ENCODE data around the gene IDUA.

IDUA gene

DNA sequence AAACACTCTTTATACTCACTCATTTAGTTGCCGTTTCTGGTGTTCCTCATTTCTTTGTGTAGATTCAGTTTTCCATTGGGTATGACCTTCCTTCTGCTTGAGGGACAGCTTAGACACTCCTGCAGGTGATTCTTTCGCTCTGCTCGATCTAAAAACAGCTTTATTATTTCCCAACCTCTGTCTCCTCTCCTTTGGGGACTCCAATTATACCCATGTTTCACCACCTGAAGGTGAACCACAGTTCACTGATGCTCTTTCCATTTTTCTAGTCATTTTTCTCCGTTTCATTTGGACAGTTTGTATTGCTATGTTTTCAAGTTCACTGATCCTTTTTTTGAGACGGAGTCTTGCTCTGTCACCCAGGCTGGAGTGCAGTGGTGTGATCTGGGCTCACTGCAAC lies 20.0 kb downstream of the IDUA start:
- FAIRE-seq (no peak), DNase-seq (ENCODE audit: insufficient read length, low spot score) (no peak)
- TF ChIP-seq SPI1 (IDR thresholded peaks at IDR 0.05; ENCODE audit: low read depth, low read length) (no peak), PAX5 (IDR thresholded peaks at IDR 0.05; ENCODE audit: insufficient read depth, low read length, severe bottlenecking) (no peak), TAF1 (IDR thresholded peaks at IDR 0.05; ENCODE audit: low read depth, low read length) (no peak), POLR2A (IDR thresholded peaks at IDR 0.05; ENCODE audit: low read depth, low read length) (no peak), POU2F2 (IDR thresholded peaks at IDR 0.05; ENCODE audit: low read depth, low read length) (no peak), POLR2AphosphoS5 (IDR thresholded peaks at IDR 0.05; ENCODE audit: low read depth, low read length) (no peak)

DNA sequence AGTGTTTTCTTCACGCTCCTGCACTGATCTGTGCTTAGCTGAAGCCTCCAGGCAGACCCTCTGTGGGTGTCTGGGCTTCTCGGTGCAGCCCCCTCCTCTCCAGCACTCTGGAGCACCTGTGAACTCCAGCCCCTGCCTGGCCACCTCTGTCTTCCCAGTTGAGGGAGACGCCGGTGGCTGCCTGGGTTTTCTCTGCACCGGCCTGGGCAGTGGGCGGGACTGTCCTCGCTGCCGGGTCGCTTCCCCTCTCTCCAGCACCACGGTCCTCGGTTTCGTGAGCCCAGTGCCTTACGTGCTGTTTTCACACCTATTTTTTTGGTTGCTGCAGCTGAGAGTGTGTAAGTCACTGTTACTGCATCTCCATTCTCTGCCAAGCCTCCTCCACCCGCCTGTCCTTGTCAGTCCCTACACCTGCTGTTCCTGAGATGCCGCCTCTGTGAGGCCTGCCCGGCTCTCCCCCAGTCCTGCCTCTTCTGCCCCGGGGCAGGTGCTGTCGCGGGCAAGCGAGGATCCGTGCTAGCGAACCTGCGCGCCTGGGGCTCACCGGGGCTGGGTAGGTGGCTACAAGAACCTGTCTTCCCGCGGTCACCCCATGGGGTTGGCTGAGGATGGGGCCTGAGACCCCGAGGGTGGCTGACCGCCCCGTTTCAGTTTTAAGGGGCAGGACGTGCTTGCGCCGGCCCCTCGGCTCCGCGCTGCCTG lies 22.1 kb downstream of the IDUA start:
- TF ChIP-seq PAX5 (IDR thresholded peaks at IDR 0.05; ENCODE audit: insufficient read depth, low read length, severe bottlenecking) (no peak), POLR2AphosphoS5 (IDR thresholded peaks at IDR 0.05; ENCODE audit: low read depth, low read length) (no peak), POLR2A (IDR thresholded peaks at IDR 0.05; ENCODE audit: low read depth, low read length) (no peak), SPI1 (IDR thresholded peaks at IDR 0.05; ENCODE audit: low read depth, low read length) (no peak), POU2F2 (IDR thresholded peaks at IDR 0.05; ENCODE audit: low read depth, low read length) (no peak), TAF1 (IDR thresholded peaks at IDR 0.05; ENCODE audit: low read depth, low read length) (no peak)
- FAIRE-seq (peak; percentile 61), DNase-seq (ENCODE audit: insufficient read length, low spot score) (no peak)

DNA sequence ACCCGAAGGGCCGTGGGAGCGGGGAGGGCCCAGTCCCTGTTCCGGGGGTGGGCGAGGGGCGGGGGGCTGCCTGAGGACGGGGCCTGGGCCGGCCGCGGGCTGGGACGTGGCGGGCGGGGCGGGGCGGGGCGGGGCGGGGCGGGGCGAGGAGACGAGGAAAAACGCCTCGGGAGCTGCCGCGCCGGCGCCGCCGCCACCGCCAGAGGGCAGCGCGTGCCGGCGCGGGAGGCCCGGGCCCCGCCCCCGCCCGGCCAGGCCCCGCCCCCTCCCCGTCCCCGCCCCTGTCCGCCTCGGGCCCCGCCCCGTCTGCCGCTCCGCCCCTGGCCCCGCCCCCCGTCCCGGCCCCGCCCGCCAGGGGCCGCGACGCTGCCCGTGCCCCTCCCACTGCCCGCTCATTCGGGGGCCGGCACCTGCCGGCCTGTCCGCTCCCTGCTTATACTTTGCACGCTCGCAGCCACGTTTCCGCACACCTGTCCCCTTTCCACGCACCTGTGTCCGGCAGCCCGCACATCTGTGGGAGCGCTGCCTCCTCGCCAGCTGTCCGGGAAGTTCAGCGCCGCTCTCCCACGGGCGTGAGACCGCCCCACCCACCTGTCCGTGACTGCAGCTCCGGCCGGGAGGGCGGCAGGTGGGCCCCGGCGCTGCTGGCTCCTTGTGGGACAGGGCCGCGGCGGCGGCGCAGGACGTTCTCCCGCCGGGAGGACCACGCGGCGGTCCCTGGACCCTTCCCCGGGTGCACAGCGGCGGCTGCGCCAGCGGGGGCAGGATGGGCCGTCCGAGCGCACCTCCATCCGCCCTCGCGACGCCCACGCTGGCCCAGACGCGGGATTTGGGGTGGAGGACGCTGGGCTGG lies 22.9 kb downstream of the IDUA start:
- FAIRE-seq = peak; percentile 84
- DNase-seq (ENCODE audit: insufficient read length, low spot score) = peak; percentile 78
- TF ChIP-seq PAX5 (IDR thresholded peaks at IDR 0.05; ENCODE audit: insufficient read depth, low read length, severe bottlenecking) = no peak

DNA sequence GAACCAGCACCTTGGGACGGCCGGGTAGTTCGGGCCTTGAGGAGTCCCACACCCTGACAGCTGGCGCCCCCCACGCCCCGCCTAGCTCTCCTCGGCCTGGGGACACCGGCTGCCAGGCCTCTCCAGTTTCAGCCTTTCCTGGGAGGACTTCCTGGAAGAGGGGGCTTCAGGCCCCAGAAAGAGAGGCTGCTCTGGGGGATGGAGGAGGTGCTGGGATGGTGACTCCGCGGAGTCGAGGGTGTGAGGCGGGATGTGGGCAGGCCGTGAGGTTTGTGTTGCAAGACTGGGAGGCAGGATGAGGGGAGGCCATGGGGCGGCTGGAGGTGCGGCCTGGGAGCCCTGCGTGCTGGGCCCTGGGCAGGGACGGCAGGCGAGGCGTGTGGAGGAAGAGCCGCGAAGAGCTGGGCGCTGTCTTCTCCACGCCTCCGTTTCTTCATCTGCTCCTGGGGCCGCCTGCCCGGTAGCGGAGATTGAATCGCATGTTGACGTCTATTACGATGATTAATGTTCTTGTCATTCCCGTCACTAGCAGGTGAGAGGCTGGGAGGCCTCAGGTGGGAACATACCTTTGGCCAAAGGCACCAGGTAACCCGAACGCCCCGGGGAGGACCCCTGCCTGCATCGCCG lies 23.7 kb downstream of the IDUA start:
- DNase-seq (ENCODE audit: insufficient read length, low spot score) (no peak), FAIRE-seq (peak; percentile 13)
- TF ChIP-seq PAX5 (IDR thresholded peaks at IDR 0.05; ENCODE audit: insufficient read depth, low read length, severe bottlenecking) (no peak), POLR2AphosphoS5 (IDR thresholded peaks at IDR 0.05; ENCODE audit: low read depth, low read length) (no peak)

DNA sequence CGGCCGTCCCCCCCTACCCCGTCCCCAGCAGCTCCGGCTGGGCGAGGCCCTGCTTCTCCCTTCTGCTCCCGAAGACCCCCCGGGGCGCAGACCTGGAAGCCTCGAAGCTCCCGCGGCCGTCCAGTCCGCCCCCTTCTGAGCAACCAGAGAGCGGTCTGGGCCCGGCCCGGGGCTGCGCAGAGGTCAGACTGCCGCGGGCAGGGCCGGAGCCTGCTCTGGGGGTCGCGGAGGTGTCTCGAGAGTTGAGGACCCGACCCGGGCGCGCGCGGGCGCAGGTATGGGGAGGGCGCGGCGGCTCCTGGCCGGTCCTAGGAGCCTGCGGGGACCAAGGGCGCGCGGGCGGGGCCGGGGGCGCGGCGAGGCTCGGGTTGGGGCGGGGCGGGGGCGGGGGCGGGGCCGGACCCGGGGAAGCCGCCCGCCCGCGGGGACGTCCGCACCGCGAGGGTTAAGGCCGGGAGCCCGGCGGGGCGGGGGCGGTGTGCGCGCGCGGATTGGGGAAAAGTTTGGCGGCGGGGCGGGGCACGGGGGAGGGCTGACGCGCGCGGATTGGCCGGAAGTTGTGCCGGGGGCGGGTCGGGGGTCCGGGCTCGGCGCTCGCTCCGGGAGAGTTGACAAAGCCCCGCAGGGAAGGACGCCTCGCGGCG lies 24.3 kb downstream of the IDUA start, which contains the start of gene FGFRL1:
Gene FGFRL1 (plus strand): TSS at position 605 of the 644 bp plus-strand sequence. CDS start 860 bp downstream, outside the sequence.
- DNase-seq (ENCODE audit: insufficient read length, low spot score) (peak; percentile 90), FAIRE-seq (peak; percentile 16)
- TF ChIP-seq SPI1 (IDR thresholded peaks at IDR 0.05; ENCODE audit: low read depth, low read length) = no peak
- no peak for TF ChIP-seq POU2F2 (IDR thresholded peaks at IDR 0.05; ENCODE audit: low read depth, low read length)
- no peak for TF ChIP-seq PAX5 (IDR thresholded peaks at IDR 0.05; ENCODE audit: insufficient read depth, low read length, severe bottlenecking)
- TF ChIP-seq POLR2AphosphoS5 (IDR thresholded peaks at IDR 0.05; ENCODE audit: low read depth, low read length) = no peak
- TF ChIP-seq TAF1 (IDR thresholded peaks at IDR 0.05; ENCODE audit: low read depth, low read length) = no peak
- TF ChIP-seq POLR2A (IDR thresholded peaks at IDR 0.05; ENCODE audit: low read depth, low read length) = no peak

DNA sequence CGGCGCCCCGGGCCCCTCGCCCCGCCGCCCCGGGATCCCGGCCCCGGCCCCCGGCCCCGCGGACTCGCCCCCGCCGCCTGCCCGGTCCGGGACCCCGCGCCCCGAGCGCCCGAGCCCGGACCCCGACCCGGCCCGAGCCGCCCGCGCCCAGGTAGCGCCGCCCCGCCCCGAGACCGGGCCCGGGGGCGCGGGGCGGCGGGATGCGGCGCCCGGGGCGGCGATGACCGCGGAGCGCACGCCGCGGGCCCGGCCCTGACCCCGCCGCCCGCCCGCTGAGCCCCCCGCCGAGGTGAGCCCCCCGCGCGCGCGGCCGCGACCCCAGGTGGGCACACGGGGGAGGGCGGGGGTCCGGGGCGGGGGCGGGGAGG lies 24.8 kb downstream of the IDUA start:
- FAIRE-seq (no peak), DNase-seq (ENCODE audit: insufficient read length, low spot score) (no peak)
- TF ChIP-seq TAF1 (IDR thresholded peaks at IDR 0.05; ENCODE audit: low read depth, low read length) (no peak), SPI1 (IDR thresholded peaks at IDR 0.05; ENCODE audit: low read depth, low read length) (no peak), PAX5 (IDR thresholded peaks at IDR 0.05; ENCODE audit: insufficient read depth, low read length, severe bottlenecking) (no peak)

DNA sequence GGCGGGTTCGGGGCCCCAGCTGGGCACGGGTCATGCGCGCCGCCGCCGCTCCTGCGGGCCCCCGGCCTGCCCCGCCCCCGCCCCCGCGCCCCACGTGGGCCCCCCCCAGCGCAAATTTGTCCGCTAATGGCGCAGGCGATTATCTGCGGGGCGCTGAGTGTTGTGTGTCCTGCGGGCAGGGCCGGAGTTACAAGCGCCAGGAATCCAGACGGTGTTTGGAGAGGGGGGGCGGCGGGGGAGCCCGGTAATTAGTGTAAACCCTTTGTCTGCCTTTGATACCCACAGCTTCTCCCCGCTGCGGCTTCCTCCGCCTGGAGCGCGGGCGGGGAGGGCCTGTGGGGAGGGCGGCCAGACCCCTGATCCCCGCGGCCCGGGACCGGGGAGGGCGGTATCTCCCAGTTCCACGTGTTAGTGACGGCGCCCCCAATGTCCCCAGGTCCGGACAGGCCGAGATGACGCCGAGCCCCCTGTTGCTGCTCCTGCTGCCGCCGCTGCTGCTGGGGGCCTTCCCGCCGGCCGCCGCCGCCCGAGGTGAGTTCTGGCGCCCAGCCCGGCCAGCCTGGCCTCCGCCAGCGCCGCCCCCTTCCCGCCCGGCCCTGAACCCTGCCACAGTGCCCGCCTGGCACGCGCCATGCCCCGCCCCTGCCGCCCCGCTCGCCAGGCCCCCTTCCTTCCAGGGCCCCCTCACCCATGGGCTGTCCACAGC lies 25.3 kb downstream of the IDUA start:
- DNase-seq (ENCODE audit: insufficient read length, low spot score) (no peak), FAIRE-seq (no peak)
- TF ChIP-seq PAX5 (IDR thresholded peaks at IDR 0.05; ENCODE audit: insufficient read depth, low read length, severe bottlenecking) (no peak), POLR2A (IDR thresholded peaks at IDR 0.05; ENCODE audit: low read depth, low read length) (no peak), POU2F2 (IDR thresholded peaks at IDR 0.05; ENCODE audit: low read depth, low read length) (no peak), TAF1 (IDR thresholded peaks at IDR 0.05; ENCODE audit: low read depth, low read length) (no peak), POLR2AphosphoS5 (IDR thresholded peaks at IDR 0.05; ENCODE audit: low read depth, low read length) (no peak), SPI1 (IDR thresholded peaks at IDR 0.05; ENCODE audit: low read depth, low read length) (no peak)

DNA sequence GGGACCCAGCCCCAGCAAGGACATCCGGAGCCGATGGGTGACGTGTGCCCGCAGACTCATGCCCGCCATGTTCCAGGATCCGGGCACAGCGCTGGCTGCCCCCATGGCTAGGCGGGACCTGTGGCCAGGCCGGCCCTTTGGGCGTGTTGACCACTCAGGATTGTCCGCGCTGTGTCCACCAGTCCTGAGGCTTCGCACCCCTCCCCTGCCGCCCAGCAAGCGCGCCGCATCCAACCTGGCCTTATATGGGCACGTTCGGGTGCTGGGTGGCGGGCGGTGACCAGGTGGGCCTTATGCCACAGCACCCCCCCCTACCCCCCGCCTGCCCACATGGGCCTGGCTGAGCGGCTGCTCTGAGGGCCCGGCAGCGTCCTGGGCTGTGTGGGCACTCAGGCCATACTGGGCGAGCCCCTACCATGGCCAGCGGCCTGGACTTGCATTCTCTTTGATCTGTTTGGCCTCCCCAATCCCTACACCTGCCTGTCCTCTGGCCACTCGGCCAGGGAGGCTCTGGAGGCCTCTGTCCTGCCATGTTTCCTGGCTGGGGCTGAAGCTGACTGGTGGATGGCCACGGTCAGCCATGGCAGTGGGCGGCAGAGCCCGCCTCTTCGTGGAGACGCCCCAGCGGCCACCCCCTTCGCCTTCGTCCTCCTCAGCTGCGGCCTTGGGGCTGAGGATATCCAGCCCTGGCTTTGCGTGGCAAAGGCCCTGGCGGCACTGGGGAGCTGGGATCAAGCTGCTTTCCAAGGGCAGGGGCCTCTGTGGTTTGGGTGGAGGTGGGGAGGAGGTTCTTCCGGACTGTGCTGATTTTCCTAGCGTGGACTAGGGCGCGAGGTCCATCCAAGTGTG lies 26.6 kb downstream of the IDUA start:
- DNase-seq (ENCODE audit: insufficient read length, low spot score) (no peak), FAIRE-seq (no peak)

More for the DNA sequence above, 26.6 kb downstream of the IDUA start:
- TF ChIP-seq SPI1 (IDR thresholded peaks at IDR 0.05; ENCODE audit: low read depth, low read length) (no peak), POU2F2 (IDR thresholded peaks at IDR 0.05; ENCODE audit: low read depth, low read length) (no peak), TAF1 (IDR thresholded peaks at IDR 0.05; ENCODE audit: low read depth, low read length) (no peak), POLR2A (IDR thresholded peaks at IDR 0.05; ENCODE audit: low read depth, low read length) (no peak), PAX5 (IDR thresholded peaks at IDR 0.05; ENCODE audit: insufficient read depth, low read length, severe bottlenecking) (no peak), POLR2AphosphoS5 (IDR thresholded peaks at IDR 0.05; ENCODE audit: low read depth, low read length) (no peak)

Data from GM12891 (cell line).